Stimulated activated naive B cell treated with anti-CD40 and anti-IgM and Interleukin-4, amounts not matched to agents 10 μg/mL and 1 μg/mL and 100 μg/mL, for 72 hours (primary cell): ENCODE data around the gene TRERF1.

Experiments
- ATAC-seq, 2 donors: fragments of 150-1000 bp; cut with Tn5 transposase; replicated peaks; 2 replicates each; pipeline ENCODE4 v1.10.0; 2021; ENCODE audit warnings: moderate library complexity in 1 of 2
- DNase-seq: peaks from one replicate; pipeline ENCODE4 v3.0.0; 2021
- H3K27ac Mint-ChIP-seq: one replicate; pipeline ENCODE4 v1.8.0; 2022; ENCODE audit warnings: mild to moderate bottlenecking, mixed read lengths
- H3K27me3 Mint-ChIP-seq, 2 donors: one replicate each; pipeline ENCODE4 v1.8.0; 2022; ENCODE audit warnings: mixed read lengths in 2 of 2
- H3K36me3 Mint-ChIP-seq, 2 donors: one replicate each; pipeline ENCODE4 v1.8.0; 2022; ENCODE audit warnings: mixed read lengths in 2 of 2, mild to moderate bottlenecking in 1 of 2
- H3K4me1 Mint-ChIP-seq, 2 donors: one replicate each; pipeline ENCODE4 v1.8.0; 2022; ENCODE audit warnings: mixed read lengths in 2 of 2, mild to moderate bottlenecking in 1 of 2
- H3K4me3 Mint-ChIP-seq, 2 donors: one replicate each; pipeline ENCODE4 v1.8.0; 2022; ENCODE audit warnings: mild to moderate bottlenecking in 2 of 2, mixed read lengths in 2 of 2, moderate library complexity in 1 of 2
- H3K9me3 Mint-ChIP-seq, 2 donors: one replicate each; pipeline ENCODE4 v1.8.0; 2022; ENCODE audit warnings: mixed read lengths in 2 of 2, mild to moderate bottlenecking in 1 of 2

TRERF1 gene

GRCh38 chr6:42281570-42281969 lies 170.2 kb downstream of the TRERF1 start:
- no peak overlapping the region for H3K27ac Mint-ChIP-seq
- no peaks in the 10 kb centered on the region for H3K4me1 Mint-ChIP-seq
- H3K27me3 Mint-ChIP-seq, result no peaks in the 10 kb centered on the region
- no peak for ATAC-seq
- H3K36me3 Mint-ChIP-seq, result no peaks in the 10 kb centered on the region
- H3K9me3 Mint-ChIP-seq, result peaks cover 0 to 4% of the 10 kb centered on the region in 2 donors
- no peak for DNase-seq
- H3K4me3 Mint-ChIP-seq, result no peak overlapping the region

- DNase-seq, result no peak
- Mint-ChIP-seq H3K4me3 (no peak overlapping the region), H3K27ac (no peak overlapping the region), H3K9me3 (peaks cover 0 to 4% of the 10 kb centered on the region in 2 donors), H3K36me3 (no peaks in the 10 kb centered on the region), H3K4me1 (no peaks in the 10 kb centered on the region), H3K27me3 (no peaks in the 10 kb centered on the region)
- no peak for ATAC-seq
Measured at GRCh38 chr6:42280966-42281533, 170.7 kb downstream of the TRERF1 start.

- no peak for ATAC-seq
- H3K27ac Mint-ChIP-seq, result no peak overlapping the region
Measured at GRCh38 chr6:42279966-42280629, 171.6 kb downstream of the TRERF1 start.

GRCh38 chr6:42279144-42279781 lies 172.5 kb downstream of the TRERF1 start:
- no peak for DNase-seq
- H3K36me3 Mint-ChIP-seq, result no peaks in the 10 kb centered on the region
- H3K27me3 Mint-ChIP-seq, result no peaks in the 10 kb centered on the region
- peak; percentile 29 to 56 for ATAC-seq
- H3K9me3 Mint-ChIP-seq, result peaks cover 0 to 4% of the 10 kb centered on the region in 2 donors
- no peak overlapping the region for H3K4me3 Mint-ChIP-seq
- H3K27ac Mint-ChIP-seq, result peak overlapping the region; percentile 20
- H3K4me1 Mint-ChIP-seq, result no peaks in the 10 kb centered on the region

More at GRCh38 chr6:42279966-42280629, 171.6 kb downstream of the TRERF1 start:
- Mint-ChIP-seq H3K9me3 (peaks cover 0 to 4% of the 10 kb centered on the region in 2 donors), H3K4me1 (no peaks in the 10 kb centered on the region), H3K4me3 (no peak overlapping the region), H3K27me3 (no peaks in the 10 kb centered on the region), H3K36me3 (no peaks in the 10 kb centered on the region)
- no peak for DNase-seq

- DNase-seq, result no peak
- H3K9me3 Mint-ChIP-seq, result peaks cover 0 to 4% of the 10 kb centered on the region in 2 donors
- ATAC-seq, result no peak
- H3K27me3 Mint-ChIP-seq, result no peaks in the 10 kb centered on the region
- H3K27ac Mint-ChIP-seq, result no peak overlapping the region
- H3K4me1 Mint-ChIP-seq, result no peaks in the 10 kb centered on the region
- H3K4me3 Mint-ChIP-seq, result no peak overlapping the region
- no peaks in the 10 kb centered on the region for H3K36me3 Mint-ChIP-seq
Measured at GRCh38 chr6:42278131-42278853, 173.4 kb downstream of the TRERF1 start.

GRCh38 chr6:42276034-42276890 lies 175.5 kb downstream of the TRERF1 start:
- Mint-ChIP-seq H3K4me3 (no peak overlapping the region), H3K27ac (no peak overlapping the region), H3K4me1 (no peaks in the 10 kb centered on the region), H3K27me3 (no peaks in the 10 kb centered on the region), H3K9me3 (no peaks in the 10 kb centered on the region), H3K36me3 (no peaks in the 10 kb centered on the region)
- ATAC-seq (no peak), DNase-seq (no peak)

- Mint-ChIP-seq H3K9me3 (no peaks in the 10 kb centered on the region), H3K36me3 (no peaks in the 10 kb centered on the region), H3K4me3 (no peak overlapping the region), H3K4me1 (no peaks in the 10 kb centered on the region), H3K27ac (no peak overlapping the region), H3K27me3 (no peaks in the 10 kb centered on the region)
- no peak for DNase-seq
- no peak for ATAC-seq
Measured at GRCh38 chr6:42275376-42276033, 176.2 kb downstream of the TRERF1 start.

- no peak for DNase-seq
- H3K27ac Mint-ChIP-seq, result no peak overlapping the region
- no peak overlapping the region for H3K4me3 Mint-ChIP-seq
- no peaks in the 10 kb centered on the region for H3K36me3 Mint-ChIP-seq
- H3K4me1 Mint-ChIP-seq, result peaks cover 0 to under 1% of the 10 kb centered on the region in 2 donors
- no peaks in the 10 kb centered on the region for H3K27me3 Mint-ChIP-seq
- no peaks in the 10 kb centered on the region for H3K9me3 Mint-ChIP-seq
- no peak for ATAC-seq
Measured at GRCh38 chr6:42274898-42275297, 176.8 kb downstream of the TRERF1 start.

- no peak overlapping the region for H3K4me3 Mint-ChIP-seq
- peaks cover 4 to 5% of the 10 kb centered on the region in 2 donors for H3K36me3 Mint-ChIP-seq
- H3K9me3 Mint-ChIP-seq, result no peaks in the 10 kb centered on the region
- H3K27ac Mint-ChIP-seq, result no peak overlapping the region
- H3K4me1 Mint-ChIP-seq, result peaks cover 8 to 9% of the 10 kb centered on the region in 2 donors
- no peak for ATAC-seq
- H3K27me3 Mint-ChIP-seq, result no peaks in the 10 kb centered on the region
- no peak for DNase-seq
Measured at GRCh38 chr6:42271834-42272805, 179.6 kb downstream of the TRERF1 start.

- ATAC-seq (peak in 1 of 2 donors; percentile 38), DNase-seq (no peak)
- peaks cover 8 to 9% of the 10 kb centered on the region in 2 donors for H3K4me1 Mint-ChIP-seq
- H3K27me3 Mint-ChIP-seq, result peaks cover 0 to 3% of the 10 kb centered on the region in 2 donors
- no peak overlapping the region for H3K4me3 Mint-ChIP-seq
- no peaks in the 10 kb centered on the region for H3K9me3 Mint-ChIP-seq
- no peak overlapping the region for H3K27ac Mint-ChIP-seq
- peaks cover 4 to 5% of the 10 kb centered on the region in 2 donors for H3K36me3 Mint-ChIP-seq
Measured at GRCh38 chr6:42269974-42270510, 181.7 kb downstream of the TRERF1 start.

GRCh38 chr6:42269553-42269952 lies 182.2 kb downstream of the TRERF1 start:
- Mint-ChIP-seq H3K36me3 (peaks cover 4 to 5% of the 10 kb centered on the region in 2 donors), H3K27me3 (peaks cover 0 to 3% of the 10 kb centered on the region in 2 donors), H3K4me1 (peaks cover 8 to 9% of the 10 kb centered on the region in 2 donors), H3K9me3 (no peaks in the 10 kb centered on the region), H3K4me3 (no peak overlapping the region), H3K27ac (no peak overlapping the region)
- DNase-seq (peak; percentile 53), ATAC-seq (peak; percentile 97 to 98)

GRCh38 chr6:42268835-42269204 lies 182.9 kb downstream of the TRERF1 start:
- no peak overlapping the region for H3K27ac Mint-ChIP-seq
- peaks cover 8 to 9% of the 10 kb centered on the region in 2 donors for H3K4me1 Mint-ChIP-seq
- ATAC-seq (no peak), DNase-seq (no peak)
- no peaks in the 10 kb centered on the region for H3K9me3 Mint-ChIP-seq
- no peak overlapping the region for H3K4me3 Mint-ChIP-seq
- peaks cover 0 to 3% of the 10 kb centered on the region in 2 donors for H3K27me3 Mint-ChIP-seq
- peaks cover 4 to 5% of the 10 kb centered on the region in 2 donors for H3K36me3 Mint-ChIP-seq
